GM21390 (cell line): ENCODE measurements around the gene PPP2R1B.
A peak's percentile ranks its signal among the peaks of the same experiment; 100 is the strongest.

Experiments
- ATAC-seq: cut with Tn5 transposase; IDR thresholded peaks from one replicate; pipeline ENCODE4 v1.9.1; 2021; ENCODE audit not compliant: unreplicated experiment

PPP2R1B gene

GRCh38 chr11:111765984-111766833, at the start of gene PPP2R1B:
Gene PPP2R1B, minus strand, starts transcription at chr11:111766389. Its CDS starts 28 bp downstream, at chr11:111766361.
- ATAC-seq: peak; percentile 90

DNA sequence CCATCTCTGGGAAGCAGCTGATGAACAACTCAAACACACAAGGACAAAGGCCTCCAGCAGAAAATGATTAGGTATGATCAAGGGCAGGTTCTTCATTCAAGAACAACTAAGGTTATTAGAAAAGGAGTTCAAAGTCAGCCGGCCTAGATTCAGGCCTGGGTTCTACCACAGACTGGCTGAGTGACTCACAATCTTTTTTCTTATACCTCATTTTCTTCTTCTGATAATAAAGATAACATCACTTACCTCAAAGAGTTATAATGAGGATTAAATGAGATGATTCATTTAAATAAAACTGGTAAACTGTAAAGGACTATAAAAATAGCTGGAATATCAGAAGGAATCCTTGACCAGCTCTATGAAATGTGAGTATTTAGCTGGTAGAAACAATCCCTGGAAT, 49.3 kb upstream of the PPP2R1B start:
- ATAC-seq: no peak

DNA sequence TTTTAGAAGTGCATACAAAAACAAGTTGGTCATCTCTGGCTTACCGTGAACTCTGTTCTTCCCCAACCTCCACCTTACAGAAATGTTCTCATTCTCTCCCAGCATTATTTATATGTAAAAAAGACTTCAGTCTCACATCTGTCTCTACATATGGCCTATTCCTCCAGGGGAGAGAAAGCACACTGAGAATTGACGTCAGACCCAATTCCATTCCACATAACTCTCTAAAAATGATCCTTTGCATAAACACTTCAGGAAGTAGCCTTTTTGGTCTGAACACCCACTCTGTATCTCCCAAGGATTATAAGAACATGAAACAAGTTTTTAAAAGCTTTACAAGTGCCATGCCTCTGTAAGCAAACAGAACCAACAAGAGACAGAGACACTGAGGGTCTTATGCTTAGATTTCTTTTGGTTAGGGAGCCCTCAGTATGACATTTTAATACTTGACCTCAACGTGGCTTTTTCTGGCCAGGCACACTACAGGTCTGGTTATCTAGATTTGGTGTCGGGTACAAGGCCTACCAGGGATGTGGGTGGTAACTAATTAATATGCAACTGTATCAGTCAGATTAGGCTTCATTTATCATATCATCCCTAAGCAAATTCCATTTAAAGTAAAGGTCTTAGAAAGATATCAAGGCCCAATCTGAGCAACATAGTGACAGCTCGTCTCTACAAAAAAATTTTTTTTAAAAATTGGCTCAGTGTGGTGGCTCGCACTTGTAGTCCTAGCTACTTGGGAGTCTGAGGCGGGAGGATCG, 48.5 kb upstream of the PPP2R1B start:
- no peak for ATAC-seq

- no peak for ATAC-seq
These were observed 47.9 kb upstream of the PPP2R1B start for GRCh38 chr11:111814106-111814505.

DNA sequence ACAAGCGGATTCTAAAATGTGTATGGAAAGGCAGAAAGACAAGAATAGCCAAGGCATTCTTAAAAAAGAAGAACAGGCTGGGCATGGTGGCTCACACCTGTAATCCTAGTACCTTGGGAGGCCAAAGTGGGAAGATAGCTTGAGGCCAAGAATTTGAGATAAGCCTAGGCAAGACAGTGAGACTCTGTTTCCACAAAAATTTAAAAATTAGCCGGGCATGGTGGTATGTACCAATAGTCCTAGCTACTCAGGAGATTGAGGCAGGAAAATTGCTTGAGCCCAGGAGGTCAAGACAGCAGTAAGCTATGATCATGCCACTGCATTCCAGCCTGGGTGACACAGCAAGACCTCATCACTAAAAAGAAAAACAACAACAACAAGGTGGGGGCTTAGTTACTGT, 46.0 kb upstream of the PPP2R1B start:
- ATAC-seq: no peak

- no peak for ATAC-seq
These were observed 45.3 kb upstream of the PPP2R1B start for GRCh38 chr11:111811445-111811844.

GRCh38 chr11:111808834-111809233, 42.6 kb upstream of the PPP2R1B start:
- no peak for ATAC-seq

DNA sequence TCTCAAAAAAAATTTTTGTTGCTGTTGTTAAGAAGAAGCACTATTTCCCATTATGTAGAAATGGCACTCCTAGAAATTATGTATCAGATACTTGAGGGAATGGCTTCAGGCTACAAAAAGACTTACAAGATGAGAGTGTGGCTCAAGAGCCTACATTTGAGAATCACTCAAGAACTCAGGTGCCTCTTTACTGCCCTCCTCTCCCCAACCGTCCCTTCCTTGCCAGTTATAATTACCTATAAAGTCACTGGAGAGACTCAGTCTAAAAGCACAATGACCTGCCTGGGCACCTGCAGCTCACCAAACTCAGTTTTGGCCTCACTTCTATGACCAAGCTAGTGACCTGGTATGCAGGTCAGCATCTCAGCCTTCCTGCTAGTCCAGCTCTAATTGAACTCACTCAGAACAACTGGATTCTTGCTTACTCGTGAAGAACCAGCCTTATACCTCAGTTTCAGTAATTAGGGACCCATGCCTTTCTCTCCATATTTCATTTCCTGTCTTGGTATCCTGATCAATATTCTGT, 41.9 kb upstream of the PPP2R1B start:
- no peak for ATAC-seq

DNA sequence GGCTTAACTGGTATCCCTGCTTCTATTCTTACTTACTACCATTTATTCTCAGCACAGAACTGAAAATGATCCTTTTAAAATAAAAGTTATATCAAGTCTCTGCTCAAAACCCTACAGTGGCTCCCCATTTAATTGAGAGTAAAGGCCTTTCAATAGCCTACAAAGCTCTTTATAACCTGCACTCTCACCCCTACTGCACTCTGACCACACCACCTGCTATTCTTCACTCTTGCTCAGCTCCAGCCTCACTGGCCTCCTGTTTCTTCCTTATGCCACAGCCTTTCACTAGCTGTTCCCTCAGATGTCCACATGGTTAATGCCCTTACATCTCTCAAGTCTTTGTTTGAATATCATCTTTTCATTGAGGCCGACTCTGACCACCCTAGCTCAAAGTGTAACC, 40.9 kb upstream of the PPP2R1B start:
- no peak for ATAC-seq

- ATAC-seq: no peak
These were observed 34.9 kb upstream of the PPP2R1B start for GRCh38 chr11:111801135-111801534.

DNA sequence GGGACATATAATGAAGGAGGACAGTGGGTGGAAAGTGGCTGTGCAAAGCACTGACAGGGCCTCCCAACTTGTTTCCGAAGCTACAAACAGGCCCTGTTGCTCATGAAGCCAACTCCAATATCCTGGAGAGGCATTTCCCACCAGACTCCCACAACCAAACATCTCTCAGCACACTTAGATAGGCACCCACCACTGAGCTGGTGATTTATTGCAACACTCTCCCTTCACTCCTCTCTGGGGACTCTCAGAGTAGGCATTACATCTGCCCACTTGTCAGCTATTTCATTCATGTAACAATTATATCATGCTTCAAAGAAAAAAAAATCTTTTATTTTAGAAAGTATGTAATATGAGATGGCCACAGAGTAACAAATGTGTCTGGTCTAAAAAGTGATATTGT, 32.1 kb upstream of the PPP2R1B start:
- no peak for ATAC-seq

GRCh38 chr11:111797145-111797581, 31.0 kb upstream of the PPP2R1B start:
- ATAC-seq: peak; percentile 73

DNA sequence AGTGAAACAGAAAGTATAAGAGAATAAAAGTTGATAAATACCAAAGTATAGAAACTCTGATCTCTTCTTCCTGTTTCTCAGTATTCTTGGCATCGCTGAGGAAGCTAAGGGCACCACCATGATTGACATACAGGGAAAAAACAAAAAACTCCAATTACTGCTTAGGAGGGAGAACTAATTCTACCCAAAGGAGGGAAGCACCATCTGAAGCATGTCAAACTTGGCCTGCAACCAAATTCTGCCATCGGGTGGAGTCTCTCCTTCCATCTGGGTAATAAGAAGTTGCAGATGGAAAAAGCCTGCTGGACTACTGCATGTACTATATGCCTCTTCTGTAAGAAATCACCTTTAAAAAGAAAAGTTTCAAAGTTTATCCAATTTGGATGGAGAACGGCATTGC, 30.5 kb upstream of the PPP2R1B start:
- ATAC-seq: no peak

- ATAC-seq: no peak
These were observed 29.3 kb upstream of the PPP2R1B start for GRCh38 chr11:111795334-111795985.

DNA sequence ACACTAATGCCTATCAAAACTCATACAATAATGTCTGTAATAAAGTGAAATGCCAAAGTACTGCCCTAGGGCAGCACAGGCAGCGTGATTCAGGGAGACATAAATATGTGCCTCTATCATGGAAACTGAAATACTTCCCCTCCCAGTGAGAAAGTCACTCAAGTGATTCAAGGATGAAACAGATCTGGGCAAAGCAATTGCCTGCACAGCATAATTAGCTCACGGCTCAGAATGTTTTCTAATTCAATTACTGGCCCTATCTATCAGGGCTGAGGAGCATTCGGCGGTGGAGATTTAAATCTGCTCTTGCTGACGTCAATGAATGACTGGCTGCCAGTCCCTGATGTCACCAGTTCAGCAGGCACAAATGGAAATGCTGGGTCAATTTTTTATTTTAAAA, 27.7 kb upstream of the PPP2R1B start:
- ATAC-seq: no peak

DNA sequence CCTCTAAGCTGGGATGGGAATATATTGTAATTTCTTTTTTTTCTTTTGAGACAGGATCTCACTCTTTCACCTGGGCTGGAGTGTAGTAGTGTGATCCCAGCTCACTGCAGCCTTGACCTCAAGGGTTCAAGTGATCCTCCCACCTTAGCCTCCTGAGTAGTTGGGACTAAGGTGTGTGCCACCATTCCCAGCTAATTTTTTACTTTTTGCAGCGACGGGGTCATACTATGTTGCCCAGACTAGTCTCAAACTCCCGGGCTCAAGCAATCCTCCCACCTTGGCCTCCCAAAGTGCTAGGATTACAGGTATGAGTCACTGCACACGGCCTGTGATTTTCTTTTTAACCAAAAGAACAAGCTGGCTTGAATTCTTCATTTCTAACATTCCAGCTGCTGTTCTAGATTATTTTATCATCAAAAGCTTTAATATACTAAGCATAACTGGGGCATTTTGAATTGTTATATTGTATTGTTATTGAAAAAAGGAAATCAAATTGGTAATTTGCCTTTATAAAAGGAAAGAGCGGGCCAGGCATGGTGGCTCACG, 26.8 kb upstream of the PPP2R1B start:
- ATAC-seq: no peak

DNA sequence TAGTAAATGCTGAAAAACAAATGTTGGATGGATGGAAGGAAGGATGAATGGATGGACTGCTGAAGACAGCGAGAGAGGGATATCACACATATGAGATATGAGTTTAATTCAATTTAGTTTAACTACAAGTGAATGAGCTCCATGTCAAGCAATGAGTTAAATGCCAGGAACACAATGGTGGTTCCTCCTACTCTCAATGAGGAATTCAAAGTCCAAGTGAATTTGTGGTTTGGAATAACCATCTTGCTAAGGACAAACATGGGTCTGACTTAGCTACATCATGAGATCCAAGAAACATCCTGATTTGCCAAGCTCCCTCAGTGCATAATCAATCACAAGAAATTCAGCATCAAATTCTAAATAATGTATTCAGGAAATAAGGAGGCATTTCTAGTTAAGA, 26.1 kb upstream of the PPP2R1B start:
- ATAC-seq: no peak

- no peak for ATAC-seq
These were observed 22.3 kb upstream of the PPP2R1B start for GRCh38 chr11:111788464-111788863.

GRCh38 chr11:111788051-111788450, 21.9 kb upstream of the PPP2R1B start:
- ATAC-seq: no peak

GRCh38 chr11:111785886-111786412, 19.8 kb upstream of the PPP2R1B start:
- no peak for ATAC-seq

DNA sequence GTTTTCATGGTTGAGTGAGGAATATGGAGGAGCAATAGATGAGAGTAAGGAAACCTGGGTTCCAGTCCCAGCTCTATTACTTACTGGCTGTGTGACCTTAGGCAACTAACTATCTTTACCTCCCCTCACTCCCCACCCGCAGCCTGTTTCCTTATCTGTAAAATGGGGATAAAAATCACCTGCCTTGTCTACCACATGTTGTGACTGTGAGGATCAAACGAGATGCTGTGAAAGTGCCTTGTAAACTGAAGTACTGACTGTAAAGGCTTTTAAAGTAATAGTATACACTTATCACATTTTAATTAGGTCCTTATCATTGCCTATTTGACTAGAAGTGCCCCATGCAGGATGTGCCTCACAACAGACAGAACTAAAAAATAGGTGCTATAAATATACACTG, 18.9 kb upstream of the PPP2R1B start:
- ATAC-seq: no peak
